ENCODE results near the gene COX20.
"Not testable (repeated sequence)": the region's sequence is repeated elsewhere in the genome, so short reads cannot be mapped to it uniquely, and the experiment has no call there.

The COX20 gene

DNA sequence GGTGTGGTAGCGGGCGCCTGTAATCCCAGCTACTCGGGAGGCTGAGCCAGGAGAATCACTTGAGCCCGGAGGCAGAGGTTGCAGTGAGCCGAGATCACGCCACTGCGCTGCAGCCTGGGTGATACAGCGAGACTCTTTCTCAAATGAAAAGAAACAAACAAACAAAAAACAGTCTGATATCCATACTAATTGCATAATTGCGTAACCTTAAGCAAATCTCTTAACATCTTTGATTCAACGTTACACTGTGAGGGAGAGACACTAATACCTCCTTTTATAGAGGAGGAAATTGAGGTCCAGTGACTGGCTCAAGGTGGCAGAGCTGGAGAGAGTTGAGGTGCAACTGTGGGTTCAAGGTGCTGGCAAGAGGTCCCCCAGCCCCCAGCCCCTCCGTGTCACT is 12.6 kb upstream of the COX20 start:
- no peak for DNase-seq

DNA sequence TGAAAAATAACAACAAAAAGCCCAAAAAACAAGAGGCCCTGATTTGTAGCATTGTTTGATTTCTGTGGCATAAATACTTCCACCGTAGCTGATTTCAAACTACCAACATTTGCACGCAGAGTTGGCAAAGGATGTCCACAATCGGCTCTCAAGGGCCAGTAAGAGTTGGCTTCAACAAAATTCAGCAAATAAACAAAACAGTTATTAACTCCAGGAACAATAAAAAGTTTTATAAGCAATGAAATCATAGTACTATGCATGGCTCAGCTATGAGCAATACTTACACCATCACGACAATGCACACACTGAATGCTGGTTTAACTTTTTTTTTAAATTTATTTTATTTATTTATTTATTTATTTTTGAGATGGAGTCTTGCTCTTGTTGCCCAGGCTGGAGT is 8.7 kb upstream of the COX20 start:
- DNase-seq: no peak

DNA sequence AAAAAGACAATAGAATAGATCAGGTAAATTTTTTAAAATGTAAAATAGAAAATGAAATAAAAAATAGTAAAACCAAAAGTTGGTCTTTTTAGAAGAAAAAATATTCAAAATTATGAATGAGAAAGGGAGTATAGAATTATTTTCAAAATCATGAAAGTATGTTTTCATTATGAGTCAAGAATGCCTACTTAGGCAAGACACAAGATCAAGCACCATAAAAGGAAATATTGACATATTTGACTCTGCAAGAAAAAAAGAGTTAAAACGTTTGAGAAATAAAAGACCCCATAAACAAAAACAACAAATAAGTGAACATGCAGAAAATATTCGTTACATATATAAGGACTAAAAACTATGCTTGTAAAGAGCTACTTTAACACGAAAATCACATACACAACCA is 4.8 kb upstream of the COX20 start:
- DNase-seq: no peak

DNA sequence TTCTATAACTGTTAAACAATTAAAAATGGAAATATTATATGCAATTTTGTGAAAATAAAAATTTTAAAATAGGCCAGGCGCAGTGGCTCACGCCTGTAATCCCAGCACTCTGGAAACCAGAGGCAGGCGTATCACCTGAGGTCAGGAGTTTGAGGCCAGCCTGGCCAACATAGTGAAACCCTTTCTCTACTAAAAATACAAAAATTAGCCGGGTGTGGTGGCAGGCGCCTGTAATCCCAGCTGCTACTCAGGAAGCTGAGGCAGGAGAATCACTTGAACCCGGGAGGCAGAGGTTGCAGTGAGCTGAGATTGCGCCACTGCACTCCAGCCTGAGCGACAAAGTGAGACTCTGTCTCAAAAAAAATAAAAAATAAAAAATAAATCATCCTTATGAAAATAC is 2.2 kb upstream of the COX20 start:
- DNase-seq: not testable (repeated sequence)

DNA sequence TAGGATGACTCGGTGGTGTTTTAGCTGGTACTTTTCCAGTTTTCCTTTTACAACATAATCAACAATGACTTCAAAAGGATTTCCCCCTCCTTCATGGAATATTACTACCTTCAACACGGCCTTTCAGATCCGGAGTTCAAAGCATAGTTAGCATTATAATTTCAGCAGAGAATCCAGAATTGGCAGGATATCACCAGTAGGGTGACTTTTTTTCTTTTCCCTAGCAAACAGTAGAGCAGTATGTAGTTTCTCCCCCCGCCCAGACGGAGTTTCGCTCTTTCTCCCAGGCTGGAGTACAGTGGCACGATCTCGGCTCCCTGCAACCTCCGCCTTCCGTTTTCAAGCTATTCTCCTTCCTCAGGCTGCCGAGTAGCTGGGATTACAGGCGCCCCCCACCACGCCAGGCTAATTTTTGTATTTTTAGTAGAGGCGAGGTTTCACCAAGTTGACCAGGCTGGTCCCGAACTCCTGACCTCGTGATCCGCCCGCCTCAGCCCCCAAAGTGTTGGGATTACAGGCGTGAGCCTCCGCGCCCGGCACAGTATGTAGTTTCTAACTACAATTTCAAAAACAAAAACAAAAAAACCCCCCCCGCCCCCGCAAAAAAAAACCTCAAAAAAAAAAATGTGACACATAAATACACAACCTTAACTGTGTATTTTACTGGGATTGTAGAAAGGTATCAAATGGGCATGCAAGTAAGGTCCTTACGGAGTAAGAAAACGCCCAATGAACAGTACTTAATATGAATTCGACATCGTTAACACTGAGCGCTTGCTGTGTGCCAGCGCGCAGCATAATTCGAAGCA is 1.5 kb upstream of the COX20 start:
- peak in 36 of 51 donors; percentile 5 to 73 (median 30) for DNase-seq

DNA sequence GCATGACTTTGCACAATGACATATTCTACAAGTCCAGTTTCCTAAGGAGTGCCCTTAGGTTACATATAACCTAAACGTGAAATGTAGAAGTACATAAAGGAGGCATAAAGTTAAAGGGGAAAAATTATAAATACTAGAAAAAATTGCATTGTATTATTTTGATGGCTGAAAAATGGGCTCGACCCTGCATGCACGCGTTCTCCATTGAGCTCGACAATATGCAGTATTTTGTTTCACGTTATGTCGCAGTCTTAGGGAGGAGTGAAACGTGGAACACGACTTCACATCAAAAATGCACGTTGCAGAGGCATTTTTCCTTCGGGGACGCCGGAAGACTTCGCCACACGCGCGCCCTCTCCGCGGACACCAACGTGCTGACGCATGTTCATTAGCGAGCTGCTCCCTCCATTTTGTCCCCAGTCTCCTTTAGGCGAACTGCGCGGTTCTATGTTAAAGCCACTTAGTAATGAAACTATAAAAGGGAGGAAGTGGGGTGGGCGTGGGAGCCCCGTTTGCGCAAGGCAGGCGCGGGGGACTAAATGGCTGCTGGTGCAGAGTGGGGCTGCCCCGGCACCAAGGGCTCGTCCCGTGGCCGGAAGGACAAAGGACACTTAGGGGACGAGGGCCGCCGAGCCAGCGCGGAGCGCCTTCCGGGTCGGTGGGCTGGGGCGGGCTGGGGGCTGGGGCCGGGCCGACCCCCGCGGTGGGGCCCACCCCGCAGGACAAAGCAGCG is 749 bp upstream of the COX20 start:
- DNase-seq: peak in 33 of 51 donors; percentile 44 to 98 (median 91)

DNA sequence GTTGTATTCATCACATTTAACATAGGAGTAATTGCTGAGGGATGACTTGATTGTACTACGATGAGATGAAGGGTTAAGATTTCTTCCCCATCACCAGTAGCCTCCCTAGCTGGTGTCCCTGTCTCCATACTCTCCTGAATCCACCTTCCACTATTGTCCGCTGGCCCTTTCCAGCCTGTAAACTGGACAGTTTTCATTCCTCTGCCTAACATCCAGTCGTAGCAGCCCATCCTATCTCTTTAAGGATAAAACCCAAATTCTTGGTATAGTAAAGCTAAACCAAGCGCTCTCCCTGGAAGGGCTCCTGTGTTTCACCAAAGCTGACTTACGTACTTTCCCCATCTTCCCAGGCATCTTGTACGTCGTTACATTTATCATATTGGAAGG is 670 bp downstream of the COX20 start:
- DNase-seq: peak in 5 of 51 donors; percentile 12 to 77 (median 18)

DNA sequence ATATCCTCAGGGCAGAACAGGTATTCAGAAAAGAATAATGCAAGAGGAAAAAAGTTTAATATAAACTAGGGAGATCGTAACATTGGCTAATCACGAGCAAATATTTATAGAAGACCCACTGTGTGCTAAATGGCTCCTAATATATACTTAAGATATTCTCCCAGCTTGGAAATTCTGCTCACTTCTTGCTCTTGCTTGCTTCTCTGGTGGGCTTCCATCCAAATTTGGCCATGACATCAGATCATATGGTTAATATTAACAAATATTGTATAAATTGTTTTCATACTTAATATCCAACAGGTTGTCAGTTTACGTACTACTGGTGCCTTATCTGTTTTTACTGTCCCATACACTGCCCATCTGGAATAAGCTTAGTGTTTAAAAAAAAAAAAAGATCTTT is 1.1 kb downstream of the COX20 start:
- no peak for DNase-seq

DNA sequence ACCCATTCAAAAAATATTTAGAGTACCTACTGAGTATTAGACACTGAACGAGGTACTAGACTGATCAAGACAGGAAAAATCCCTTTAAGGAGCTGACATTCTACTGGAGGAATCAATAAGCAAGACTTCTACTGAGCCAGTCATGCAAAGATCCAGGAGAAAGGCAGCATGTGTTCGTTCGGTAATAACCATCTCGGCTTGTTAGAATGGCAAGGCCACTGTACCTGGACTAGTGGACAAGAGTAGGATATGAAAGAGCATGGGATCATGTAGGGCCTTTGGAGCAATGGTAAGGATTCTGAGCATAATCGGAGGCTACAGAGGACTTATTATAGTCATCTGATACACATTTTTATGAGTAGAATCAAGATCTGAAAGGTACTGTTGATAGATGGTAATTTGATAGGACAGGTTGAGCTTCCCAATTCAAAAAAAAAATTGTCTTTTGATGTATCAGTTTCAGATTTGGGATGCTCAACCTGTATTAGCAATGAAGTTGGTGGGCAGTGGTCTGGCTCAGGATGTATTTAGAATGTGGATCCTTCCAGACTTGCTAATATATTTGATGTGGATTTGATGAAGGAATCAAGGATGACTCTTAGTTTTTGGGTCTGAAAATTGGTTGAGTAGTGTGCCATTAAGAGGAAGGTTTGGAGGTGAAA is 2.3 kb downstream of the COX20 start:
- peak in 1 of 51 donors; percentile 15 for DNase-seq

DNA sequence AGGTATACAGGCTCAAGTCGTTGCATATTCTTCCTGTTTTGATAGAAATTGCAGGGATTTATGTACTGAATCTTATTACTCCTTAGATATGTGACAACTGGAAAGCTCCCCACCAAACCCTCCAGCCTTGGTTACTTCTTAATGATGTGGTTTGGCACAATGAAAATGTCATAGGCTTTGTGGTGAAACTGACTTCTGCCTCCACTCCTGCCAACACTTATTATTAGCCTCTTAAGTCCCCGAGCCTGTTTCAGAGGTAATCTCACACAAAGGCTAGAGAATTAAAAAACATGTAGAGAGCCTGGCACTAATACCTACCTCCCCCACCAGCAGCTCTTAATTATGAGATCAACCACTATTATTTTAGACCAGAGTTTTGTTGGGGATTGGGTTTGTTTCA is 4.2 kb downstream of the COX20 start:
- DNase-seq: no peak

DNA sequence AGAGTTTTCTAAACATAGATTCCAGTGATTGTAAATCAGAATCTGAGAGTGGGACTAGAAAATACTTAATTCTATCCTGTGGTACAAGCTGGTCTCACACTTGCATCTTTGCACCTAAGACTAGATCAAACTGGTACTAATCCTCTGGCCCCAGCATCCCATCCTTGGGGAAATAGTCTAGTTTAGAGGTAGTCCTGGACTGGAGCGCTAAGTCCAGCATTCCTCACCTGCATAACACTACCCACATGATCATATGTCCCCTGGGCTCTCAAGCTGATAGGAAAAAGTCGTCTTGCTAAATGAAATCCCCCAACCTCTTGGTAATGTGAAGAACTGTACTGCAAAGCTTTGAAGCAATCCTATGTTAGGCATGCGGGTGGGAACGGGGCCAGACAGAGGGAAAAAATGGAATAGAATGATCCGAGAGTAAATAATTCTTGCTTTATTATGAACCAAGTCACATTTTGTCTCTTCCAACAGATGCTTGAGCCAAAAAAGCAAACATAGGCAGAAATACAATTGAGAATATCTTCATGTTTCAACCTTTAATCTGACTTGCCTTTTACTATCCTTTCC is 4.8 kb downstream of the COX20 start:
- no peak for DNase-seq

DNA sequence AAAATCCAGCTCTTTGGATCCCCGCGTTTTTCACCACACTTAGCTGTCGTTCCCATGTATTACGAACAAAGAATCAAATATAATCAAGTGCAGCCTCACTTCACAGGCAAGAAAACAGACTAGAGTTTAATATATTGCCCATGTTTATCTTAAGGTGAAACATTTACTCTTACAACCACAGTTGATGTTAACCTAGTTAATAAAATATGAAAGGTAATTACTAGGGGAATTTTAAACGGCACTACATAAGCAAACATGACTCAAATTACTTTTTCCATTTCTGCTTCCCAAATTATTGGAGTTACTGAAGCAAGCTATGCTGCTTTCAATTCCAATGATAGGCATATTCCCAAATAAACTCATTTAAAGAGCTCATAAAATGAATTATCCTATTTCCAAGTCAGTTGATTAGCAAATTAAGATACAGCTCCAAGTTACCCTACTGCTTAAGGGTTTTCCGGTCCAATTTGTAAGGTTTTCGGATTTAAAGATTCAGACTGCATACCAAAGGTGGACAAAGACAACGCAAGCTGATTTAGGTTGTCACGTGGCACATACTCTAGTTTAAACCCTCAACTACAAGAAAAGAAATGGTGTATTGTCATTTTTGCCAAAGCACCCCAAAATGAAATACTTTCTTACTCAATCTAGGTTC is 5.9 kb downstream of the COX20 start:
- DNase-seq: no peak

DNA sequence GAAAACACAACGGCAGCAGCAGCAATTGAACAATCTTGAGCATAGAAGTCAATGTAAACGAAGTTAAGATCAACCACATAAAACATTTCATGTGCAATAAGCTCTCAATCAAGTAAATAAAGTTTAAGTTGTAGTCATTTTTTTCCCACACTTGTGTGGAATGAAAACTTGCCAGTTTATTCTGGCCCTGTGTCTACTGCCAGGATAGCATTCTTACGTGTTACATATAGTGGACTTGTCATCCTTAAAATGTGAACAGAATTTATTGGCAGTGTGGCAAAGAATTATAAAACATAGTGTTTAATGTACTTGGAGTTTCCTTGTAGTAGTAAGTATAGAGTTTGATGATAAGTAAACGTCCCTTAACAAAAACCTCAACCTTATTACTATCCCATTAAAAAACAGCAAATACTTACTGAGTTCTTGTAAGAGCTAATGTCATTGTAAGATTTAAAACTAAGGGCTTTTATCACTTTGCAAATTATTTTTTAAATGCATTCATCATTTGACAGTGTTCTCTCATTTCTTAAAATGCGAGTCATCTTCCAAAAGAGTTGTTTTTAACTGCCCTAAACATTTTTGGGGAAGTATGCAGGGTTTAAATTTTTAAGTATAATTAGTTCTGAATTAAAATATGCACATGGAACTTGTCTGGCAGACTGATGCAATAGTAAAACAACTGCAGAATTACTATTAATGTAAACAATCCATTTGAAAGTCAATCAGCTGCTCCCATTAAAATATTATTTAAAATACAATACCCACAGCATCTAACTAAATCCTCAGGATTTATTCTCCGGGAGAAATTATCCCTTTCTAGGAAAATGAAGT is 7.9 kb downstream of the COX20 start:
- DNase-seq: no peak

DNA sequence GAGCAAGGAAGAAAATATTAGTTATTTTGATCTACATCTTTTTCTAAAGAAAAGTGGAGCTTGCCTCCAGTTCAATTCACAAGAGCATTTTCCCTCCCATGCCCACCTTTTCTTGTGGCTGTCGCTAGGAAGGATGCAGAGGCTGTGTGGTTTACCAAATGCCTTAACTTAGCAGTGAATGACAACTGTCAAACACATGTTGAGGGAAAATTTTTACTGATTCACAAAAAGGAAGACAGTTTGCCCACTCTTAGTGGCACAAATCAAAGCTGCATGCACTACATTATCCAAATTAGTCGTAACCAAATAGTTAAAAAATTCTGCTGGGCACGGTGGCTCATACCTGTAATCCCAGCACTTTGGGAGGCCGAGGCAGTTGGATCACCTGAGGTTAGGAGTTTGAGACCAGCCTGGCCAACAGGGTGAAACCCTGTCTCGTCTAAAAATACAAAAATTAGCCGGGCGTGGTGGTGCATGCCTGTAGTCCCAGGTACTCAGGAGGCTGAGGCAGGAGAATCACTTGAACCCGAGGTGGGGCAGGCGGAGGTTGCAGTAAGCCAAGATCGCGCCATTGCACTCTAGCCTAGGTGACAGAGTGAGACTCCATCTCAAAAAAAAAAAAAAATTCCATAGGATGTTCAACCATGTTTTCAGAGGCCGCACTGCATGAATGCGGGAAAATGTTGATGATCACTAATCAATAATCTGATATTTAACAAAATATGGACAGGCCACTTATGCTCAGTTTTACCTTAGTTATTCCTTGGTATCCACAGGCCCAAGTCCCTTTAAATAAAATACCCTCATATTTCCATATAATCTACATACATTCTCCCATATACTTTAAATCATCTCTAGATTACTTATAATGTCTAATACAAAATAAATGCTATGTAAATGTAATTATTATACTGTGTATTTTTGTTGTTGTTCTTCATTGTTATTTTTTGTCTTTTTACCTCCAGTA is 9.0 kb downstream of the COX20 start:
- no peak for DNase-seq

DNA sequence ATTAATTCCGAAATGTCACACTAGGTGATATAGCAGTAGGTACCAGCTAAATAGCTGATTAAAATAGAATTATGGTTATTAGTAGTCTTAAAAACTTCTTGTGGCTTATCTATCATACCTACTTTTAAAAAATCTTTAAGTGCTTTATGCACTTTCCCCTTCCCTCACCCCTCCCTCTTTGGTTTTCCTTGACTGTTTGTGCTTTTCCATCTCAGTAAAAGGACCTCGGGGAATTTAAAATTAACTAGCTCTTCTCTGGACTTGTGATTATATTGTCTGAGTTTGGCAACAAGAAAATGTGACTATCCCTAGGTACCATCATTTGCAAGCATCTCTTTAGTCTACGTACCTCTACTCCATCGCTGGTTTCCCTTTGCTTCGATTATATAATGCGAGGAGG is 11.2 kb downstream of the COX20 start:
- no peak for DNase-seq

DNA sequence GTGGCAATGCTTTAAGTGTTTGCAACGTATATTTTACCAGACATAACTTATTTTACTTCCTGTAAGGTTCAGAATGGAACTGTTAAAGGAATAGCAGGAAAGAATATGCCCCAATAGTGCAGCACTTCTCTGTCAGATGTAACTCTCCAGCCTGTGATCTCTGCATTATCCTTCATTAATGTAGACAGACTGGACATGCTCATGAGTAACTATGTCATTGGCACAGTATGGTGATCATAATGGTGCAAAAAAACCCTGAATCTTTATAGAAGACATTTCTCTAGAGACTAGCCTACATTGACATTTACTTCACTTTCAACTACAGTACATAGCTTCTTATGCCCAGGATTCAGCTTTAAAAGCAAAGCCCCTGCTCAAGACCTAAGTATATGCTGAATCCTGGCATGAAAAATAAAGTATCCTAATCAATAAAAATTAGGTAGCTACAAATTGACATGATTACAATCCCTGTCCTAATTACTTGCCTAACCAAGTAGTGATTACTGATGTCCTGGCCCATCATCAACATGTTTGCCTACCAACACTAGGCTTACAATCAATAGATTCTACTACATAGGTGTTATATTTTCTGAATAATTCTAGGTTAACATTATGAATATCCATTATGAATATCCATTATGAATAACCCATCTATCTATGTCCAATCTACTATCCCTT is 13.9 kb downstream of the COX20 start:
- DNase-seq: no peak

DNA sequence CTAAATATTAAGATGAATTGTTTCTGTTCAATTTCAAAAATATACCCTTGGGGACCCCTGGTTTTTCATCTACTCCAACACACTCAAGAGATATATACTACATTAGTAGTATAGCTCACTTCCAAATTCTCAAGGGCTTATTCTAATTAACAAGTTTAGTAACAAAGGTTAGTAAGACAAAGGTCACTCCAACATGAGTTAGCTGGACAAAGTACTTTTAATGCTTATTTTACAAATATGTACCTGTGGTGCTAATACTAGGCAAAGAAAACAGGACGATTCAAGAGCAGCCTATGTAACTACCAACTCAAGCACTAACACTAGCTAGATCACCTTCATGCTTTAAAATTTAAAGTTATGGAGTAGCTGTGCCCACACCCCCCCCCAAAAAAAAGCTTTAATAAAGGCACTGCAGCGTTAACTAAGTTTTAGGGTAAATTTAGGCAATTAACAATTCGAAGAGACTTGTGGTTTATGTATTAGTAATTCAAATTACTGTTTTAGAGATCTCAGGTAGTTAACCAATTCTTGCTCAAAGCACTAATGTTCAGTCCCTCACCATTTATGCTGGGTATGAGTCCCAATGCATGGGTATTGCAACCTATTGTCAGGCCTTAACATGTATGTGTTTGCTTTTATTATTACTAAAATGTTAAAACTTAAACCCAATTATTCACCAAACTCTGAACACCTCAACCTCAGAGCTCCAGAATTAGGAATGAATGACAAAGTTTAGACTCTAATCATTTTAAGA is 14.8 kb downstream of the COX20 start:
- no peak for DNase-seq

DNA sequence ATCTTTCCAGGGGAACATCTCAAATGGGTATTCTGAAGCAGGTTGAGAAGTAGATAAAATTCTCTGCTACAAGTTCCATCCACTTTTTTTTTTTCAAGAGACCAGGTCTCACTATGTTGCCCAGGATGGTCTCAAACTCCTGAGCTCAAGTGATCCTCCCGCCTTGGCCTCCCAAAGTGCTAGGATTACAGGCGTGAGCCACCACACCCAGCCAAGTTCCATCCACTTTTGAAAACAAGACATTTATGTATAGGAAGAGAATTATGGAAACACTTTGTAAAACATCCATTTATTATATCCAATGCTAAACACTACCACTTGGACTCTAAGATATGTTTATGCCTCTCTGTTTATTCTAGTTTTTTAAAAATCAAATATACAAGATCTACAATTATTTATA is 15.4 kb downstream of the COX20 start:
- DNase-seq: no peak
